GM19328 (cell line): Measurements from ENCODE around the gene ADH1A.
"Not testable (repeated sequence)": the region's sequence is repeated elsewhere in the genome, so short reads cannot be mapped to it uniquely, and the experiment has no call there.

Source experiments
- ATAC-seq: cut with Tn5 transposase; IDR thresholded peaks from one replicate; pipeline ENCODE4 v1.9.1; 2021; ENCODE audit warnings: mild to moderate bottlenecking, moderate library complexity; ENCODE audit not compliant: unreplicated experiment

The ADH1A gene

DNA sequence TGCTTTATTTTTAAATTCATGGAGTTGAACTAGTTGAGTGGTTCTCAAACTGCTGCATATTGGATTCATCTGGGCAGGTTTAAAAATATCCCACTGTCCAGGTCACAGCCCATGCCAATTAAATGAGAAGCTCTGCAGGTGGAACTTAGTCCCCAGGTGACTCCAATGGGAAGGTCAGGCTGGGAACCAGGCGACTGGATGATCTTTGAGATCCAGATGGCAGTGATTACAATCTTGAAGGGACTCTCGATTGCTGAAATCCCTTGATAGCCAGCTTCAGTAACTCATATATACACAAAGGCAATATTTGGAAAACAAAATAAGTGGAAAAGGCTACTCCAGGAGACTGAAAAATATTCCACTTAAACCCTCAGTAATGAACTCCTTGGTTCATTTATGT lies 8.1 kb downstream of the ADH1A start:
- ATAC-seq, result no peak

DNA sequence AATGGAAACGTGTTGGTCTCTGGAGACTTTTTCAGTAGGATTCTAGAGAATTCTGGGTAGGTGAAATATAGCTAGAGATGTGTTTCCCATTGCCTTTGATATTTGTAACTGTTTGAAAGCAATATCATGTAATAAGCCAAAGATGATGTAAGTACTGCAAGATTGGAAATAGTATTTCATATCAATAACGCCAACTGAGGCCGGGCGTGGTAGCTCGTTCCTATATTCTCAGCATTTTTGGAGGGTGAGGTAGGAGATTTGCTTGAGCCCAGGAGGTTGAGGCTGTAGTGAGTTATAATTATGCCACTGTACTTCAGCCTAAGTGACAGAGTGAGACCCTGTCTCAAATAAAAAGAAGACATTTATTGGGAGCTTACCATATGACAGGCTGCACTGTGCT lies 9.5 kb downstream of the ADH1A start:
- ATAC-seq, result no peak

DNA sequence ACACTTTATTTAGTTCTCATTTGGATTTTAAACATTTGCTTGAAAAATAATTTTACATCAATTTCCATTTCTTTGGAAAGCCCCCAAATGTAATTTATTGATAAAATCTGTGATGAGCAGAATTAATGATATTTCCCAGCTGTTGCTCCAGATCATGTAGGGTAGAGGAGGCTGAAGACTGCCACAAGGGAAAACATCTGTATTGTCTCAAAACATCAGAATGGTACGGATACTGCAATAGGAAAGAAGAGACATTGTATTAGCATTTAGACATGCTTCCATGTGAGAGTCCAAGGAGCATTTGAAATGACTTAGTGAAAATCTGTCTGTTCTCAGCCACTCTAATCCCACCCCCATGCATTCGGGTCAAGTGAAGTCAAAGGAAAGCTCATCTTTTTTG lies 14.4 kb downstream of the ADH1A start:
- ATAC-seq, result no peak

DNA sequence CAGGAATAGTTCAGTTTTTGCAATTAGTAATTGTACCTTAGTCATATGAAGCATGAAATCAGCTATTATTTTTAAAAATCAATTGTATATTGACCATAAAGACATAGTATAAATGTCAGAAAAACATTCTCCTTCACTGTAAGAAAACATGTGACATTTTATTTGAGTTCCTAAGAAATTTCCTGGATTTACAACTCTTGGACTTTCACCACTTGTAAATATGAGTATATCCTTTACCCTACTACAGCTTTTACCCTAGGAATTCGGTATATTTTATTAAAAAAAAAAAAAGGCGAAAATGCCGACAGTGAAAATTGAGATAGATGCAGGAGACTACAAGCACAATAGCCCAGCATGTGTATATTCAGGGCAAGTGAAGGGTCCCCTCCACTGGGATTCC lies 14.9 kb downstream of the ADH1A start:
- no peak for ATAC-seq

DNA sequence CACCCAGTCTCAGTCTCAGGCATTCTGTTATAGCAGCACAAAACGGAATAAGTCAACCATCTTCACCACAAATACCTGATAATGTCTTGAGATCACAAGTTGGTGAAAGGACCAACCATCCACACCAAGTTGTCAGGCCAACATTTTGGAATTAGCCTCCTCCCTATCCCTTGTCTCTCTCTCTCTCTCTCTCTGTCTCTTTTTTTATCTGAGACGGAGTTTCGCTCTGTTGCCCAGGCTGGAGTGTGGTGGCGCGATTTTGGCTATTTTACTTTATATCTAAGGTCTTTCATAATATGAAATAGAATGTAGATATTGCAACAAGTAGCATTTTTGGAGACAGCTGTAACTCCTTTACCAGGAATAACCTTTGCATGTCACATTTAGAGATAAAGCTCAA lies 15.7 kb downstream of the ADH1A start:
- no peak for ATAC-seq

DNA sequence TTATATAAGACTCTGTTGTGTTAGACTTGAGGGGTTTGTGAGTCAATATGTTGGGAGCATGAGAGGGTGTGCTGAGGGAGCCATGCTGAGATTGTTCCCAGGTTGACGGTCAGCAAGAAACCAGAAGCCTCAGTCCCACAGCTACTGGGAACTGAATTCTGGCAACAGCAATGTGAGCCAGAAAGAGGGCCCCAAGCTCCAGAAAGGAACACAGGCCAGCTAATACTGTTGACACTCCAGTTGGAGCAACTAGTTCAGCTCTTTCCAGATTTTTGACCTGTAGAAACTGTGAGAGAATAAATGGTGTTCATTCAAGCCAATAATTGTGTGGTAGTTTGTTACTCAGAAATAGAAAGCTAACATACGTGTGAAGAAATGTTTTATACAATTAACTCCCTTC lies 17.1 kb downstream of the ADH1A start:
- ATAC-seq, result no peak

DNA sequence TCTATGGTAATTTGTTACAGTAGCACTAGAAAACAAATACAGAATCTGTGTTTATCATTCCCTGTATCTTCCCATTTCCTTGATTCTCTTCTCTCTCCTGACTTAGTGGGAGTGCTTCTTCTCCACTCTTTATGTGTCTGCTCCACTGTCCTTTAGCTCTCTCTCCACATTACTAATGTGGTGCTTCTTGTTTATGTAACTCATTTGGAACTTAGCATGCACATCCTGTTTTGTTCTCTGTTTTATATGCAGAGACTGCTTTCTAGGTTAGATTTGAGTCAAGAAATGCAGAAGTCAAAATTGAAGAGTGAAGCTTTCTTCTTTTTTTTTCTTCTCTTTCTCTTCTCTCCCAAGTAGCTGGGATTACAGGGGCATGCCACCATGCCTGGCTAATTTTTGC lies 25.9 kb downstream of the ADH1A start:
- ATAC-seq, result no peak

DNA sequence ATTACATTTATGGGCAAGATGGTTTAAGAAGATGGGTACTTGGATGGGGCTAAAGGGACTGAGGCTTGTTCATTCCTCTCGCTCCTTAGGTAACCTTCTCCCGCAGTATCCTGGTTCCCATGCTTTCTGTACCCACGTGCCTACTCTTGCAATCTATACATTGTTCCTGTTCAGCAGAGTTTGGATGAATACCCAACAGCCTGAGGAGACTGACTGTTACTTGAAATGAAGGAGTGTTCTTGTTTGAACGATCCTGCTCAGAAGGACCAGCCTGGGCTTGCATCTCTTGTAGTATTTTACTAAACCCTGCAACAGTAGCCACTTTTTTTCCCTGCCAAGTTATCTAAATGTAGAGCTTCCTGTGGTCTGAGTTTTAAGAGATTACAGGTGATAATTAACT lies 38.0 kb downstream of the ADH1A start:
- no peak for ATAC-seq

DNA sequence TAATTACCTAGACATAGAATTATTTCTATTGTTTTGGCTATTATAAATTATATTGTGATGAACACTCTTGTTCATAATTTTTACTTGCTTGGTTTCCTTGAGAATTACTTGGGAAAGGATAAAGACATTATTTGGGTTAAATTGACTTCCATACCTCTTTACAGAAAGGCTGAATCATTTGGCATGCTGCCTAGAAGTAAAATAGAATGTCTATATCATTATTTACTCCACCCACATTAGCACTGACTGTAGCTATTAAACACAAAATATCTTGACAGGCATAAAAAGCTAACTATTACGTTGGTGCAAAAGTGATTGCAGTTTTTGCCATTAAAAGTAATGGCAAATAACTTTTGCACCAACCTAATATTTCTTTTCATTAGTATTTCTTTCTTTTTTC lies 42.1 kb downstream of the ADH1A start:
- no peak for ATAC-seq

DNA sequence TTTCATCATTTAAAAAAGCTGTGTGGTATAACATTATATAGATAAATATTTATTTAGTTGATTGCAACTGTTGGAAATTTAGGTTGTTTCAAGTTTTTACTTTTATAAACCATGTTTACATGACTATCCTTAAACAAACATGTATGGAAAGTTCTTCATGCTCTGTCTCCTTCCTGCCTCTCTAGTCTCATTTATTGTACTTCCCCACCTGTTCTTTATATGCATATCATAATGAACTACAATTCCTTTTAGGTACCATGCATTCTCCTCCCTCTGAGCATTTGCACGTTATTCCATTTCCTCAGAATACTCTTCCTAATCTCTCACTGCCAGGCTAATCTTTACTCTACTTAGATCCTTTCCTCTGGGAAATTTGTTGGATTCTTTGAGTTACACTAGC lies 54.8 kb downstream of the ADH1A start:
- no peak for ATAC-seq

DNA sequence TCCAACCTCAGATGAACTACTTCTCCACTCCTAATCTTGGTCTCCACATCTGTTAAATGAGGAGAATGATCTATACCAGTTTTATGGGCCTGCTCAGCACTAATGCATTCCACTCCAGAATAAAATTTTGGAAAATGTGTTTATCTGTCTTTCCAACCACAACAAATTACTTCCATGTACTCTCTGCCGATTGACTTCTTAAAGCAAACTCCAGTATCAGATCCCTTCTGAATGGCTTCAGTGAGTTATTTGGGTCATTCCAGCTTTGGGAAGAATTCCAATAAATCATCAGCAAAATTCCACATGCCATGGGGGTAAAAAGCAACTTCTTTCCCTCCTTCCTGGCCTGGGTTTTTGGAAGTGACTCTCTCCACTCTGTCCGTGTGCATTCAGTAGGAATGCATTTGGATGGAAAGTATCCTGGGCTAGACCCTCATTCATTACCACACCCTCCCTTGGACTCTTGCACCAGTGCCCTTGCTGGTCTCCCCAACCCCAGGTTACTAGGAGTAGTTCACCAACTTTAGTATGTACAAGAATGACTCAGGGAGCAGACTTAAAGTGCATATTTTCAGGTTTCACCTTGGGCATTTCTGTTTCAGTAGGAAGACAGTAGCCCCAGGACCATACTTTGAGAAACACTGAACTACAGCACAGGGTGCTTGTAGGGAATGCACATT lies 56.3 kb downstream of the ADH1A start:
- no peak for ATAC-seq

DNA sequence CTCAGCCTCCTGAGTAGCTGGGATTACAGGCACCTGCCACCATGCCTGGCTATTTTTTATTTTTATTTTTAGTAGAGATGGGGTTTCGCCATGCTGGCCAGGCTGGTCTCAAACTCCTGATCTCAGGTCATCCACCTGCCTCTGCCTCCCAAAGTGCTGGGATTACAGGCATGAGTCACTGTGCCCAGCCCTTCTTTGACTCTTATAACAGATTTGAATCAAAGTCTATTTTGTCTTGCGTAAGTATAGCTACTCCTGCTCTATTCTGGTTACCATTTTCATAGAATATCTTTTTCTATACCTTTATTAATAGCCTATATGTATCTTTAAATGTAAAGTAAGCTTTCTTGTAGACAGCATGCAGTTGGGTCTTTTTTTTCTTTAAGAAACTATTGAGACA lies 57.4 kb downstream of the ADH1A start:
- ATAC-seq, result not testable (repeated sequence)

DNA sequence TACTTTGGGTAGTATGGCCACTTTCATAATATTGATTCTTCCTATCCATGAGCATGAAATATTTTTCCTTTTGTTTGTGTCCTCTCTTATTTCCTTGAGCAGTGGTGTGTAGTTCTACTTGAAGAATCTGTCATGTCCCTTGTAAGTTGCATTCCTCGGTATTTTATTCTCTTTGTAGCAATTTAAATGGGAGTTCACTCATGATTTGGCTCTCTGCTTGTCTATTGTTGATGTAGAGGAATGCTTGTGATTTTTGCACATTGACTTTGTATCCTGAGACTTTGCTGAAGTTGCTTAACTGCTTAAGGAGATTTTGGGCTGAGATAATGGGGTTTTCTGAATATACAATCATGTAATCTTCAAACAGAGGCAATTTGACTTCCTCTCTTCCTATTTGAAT lies 62.1 kb downstream of the ADH1A start:
- not testable (repeated sequence) for ATAC-seq

DNA sequence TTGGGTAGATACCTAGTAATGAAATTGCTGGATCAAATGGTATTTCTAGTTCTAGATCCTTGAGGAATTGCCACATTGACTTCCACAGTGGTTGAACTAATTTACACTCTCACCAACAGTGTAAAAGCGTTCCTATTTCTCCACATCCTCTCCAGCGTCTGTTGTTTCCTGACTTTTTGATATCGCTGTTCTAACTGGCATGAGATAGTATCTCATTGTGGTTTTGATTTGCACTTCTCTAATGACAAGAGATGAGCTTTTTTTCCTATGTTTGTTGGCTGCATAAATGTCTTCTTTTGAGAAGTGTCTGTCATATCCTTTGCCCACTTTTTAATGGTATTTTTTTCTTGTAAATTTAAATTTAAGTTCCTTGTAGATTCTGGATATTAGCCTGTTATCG lies 63.1 kb downstream of the ADH1A start:
- not testable (repeated sequence) for ATAC-seq
